ENCODE measurements around the gene PRELID1. TPM values are rescaled to one million over a fixed set of nuclear protein-coding genes. Genes with fewer than 3 reads are reported as not detected.
A peak's percentile ranks its signal among the peaks of the same experiment; 100 is the strongest.
"Not testable (repeated sequence)": the region's sequence is repeated elsewhere in the genome, so short reads cannot be mapped to it uniquely, and the experiment has no call there.

Gene PRELID1
- total and polyA plus RNA-seq, 2 donors from 2014 or later, result 90.8 to 351 TPM

DNA sequence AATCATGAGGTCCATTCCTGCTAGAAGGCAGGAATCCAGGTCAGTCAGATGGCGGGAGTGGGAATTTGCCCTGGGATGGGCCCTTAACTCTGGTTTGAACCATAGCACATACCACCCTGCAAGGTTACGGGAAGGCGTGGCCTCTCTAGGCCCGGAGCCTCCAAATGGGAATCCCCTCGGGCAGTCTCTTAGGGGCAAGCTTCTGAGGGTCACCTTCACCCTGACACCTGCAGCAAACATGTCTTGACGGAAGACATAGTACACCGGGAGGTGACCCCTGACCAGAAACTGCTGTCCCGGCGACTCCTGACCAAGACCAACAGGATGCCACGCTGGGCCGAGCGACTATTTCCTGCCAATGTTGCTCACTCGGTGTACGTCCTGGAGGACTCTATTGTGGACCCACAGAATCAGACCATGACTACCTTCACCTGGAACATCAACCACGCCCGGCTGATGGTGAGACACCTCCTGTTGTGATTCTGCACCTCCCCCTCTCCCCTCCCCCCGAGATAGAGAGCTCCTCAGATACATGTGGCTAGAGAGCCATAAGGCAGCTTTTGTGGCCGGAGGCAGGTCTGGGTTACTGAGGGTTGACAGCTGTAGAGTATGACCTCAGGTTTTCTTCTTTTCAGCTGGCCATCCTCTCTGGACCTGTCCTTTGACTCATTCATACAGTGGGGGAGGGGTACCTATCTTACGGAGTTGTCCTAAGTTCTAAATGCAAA lies 957 bp downstream of the PRELID1 start:
- Histone ChIP-seq H3K9me3 (ENCODE audit: control insufficient read depth in 2 of 3, insufficient read depth in 1 of 3, low read length in 3 of 3) (no peaks in the 10 kb centered on the region), H3K4me1 (ENCODE audit: control insufficient read depth in 2 of 3, insufficient read depth in 2 of 3, low read depth in 1 of 3, low read length in 3 of 3) (peaks cover 0 to 29% (median 4%) of the 10 kb centered on the region in 3 donors), H3K9ac (ENCODE audit: low read length in 3 of 3) (peak overlapping the region in 2 of 3 donors; percentile 67 to 71), H3K36me3 (ENCODE audit: control insufficient read depth in 2 of 3, insufficient read depth in 3 of 3, low read length in 3 of 3) (peaks cover 0 to 27% (median 13%) of the 10 kb centered on the region in 3 donors), H3K4me3 (ENCODE audit: low read length in 3 of 3) (peak overlapping the region; percentile 80 to 83 (median 83)), H3K27me3 (ENCODE audit: control insufficient read depth, insufficient read depth, low read length) (no peaks in the 10 kb centered on the region), H3K27ac (ENCODE audit: low read depth in 2 of 2, low read length in 2 of 2) (peak overlapping the region in 1 of 2 donors; percentile 23)
- DNase-seq (peak in 3 of 5 donors; percentile 24 to 67 (median 33)), FAIRE-seq (no peak)
- intact Hi-C loops (cut with DNase I), result no loop called here
- TF ChIP-seq, protein P1, sequence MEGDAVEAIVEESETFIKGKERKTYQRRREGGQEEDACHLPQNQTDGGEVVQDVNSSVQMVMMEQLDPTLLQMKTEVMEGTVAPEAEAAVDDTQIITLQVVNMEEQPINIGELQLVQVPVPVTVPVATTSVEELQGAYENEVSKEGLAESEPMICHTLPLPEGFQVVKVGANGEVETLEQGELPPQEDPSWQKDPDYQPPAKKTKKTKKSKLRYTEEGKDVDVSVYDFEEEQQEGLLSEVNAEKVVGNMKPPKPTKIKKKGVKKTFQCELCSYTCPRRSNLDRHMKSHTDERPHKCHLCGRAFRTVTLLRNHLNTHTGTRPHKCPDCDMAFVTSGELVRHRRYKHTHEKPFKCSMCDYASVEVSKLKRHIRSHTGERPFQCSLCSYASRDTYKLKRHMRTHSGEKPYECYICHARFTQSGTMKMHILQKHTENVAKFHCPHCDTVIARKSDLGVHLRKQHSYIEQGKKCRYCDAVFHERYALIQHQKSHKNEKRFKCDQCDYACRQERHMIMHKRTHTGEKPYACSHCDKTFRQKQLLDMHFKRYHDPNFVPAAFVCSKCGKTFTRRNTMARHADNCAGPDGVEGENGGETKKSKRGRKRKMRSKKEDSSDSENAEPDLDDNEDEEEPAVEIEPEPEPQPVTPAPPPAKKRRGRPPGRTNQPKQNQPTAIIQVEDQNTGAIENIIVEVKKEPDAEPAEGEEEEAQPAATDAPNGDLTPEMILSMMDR (IDR thresholded peaks at IDR 0.05; ENCODE audit: borderline replicate concordance, extremely low read depth, insufficient read depth), result no peak

DNA sequence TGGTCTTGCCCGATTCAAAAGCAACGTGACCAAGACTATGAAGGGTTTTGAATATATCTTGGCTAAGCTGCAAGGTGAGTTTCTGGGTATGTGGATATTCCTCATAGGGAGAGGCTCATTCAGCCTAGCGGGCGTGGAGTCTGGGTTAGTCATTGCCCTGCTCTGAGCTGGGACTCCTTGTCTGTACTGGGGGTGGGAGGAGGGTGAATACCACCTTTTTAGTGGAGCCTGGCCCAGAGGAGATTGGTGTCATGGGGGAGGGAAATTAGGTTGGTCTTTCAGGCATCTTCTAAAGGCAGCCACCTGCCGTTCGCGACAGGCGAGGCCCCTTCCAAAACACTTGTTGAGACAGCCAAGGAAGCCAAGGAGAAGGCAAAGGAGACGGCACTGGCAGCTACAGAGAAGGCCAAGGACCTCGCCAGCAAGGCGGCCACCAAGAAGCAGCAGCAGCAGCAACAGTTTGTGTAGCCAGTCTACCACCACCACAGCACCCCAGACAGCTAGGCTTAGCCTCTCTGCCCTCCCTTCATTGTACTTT lies 2.6 kb downstream of the PRELID1 start:
- H3K27me3 ChIP-seq (ENCODE audit: control insufficient read depth, insufficient read depth, low read length); H3K27ac ChIP-seq (ENCODE audit: low read depth in 2 of 2, low read length in 2 of 2); FAIRE-seq; DNase-seq; H3K9me3 ChIP-seq (ENCODE audit: control insufficient read depth in 2 of 3, insufficient read depth in 1 of 3, low read length in 3 of 3); intact Hi-C loops (cut with DNase I); H3K9ac ChIP-seq (ENCODE audit: low read length in 3 of 3); H3K4me3 ChIP-seq (ENCODE audit: low read length in 3 of 3): not testable (repeated sequence)
- Histone ChIP-seq H3K36me3 (ENCODE audit: control insufficient read depth in 2 of 3, insufficient read depth in 3 of 3, low read length in 3 of 3) (peaks cover 0 to 24% (median 13%) of the 10 kb centered on the region in 3 donors), H3K4me1 (ENCODE audit: control insufficient read depth in 2 of 3, insufficient read depth in 2 of 3, low read depth in 1 of 3, low read length in 3 of 3) (peaks cover 0 to 27% (median 0%) of the 10 kb centered on the region in 3 donors)

DNA sequence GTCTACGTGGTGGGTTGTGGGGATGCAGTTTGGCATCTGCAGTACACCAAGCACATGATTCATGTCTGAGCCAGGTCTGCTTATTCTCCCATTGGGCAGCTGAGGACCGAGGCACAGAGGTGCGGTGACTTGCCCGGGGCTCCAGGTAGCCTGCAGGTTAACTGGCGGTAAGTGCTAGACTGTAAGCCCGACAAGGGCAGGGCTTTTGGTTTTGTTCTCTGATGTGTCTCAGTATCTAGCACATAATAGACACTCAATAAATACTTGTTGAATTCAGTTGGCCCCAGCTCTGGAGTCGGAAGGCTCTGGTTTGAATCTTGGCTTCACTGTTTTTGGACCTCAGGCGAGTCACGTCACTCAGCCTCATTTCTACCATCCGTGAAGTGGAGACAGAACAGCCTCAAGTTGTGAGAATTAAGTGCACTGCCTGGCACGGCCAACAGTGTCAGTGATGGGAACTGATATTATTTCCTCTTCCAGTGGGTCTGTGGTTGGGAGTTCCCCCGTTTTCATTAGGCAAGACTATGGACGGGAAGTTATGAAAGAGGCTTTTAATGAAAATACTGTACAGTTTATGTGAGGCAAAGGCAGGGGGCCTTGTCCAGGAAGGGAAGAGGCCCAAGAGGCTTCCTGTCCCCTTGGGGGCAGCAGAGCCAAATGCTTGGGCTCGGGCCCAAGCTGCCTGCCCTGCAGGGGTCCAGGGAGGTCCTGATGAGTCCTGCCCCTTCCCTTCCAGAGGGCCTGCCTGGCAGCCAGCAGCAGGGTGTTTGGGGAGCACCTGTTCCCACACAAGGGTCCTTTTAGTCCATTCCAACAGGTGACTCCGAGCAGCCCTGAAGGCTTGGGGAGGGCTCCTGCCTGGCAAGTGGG lies 3.3 kb downstream of the PRELID1 start:
- FAIRE-seq, result no peak
- Histone ChIP-seq H3K27ac (ENCODE audit: low read depth in 2 of 2, low read length in 2 of 2) (peak overlapping the region in 1 of 2 donors; percentile 17), H3K36me3 (ENCODE audit: control insufficient read depth in 2 of 3, insufficient read depth in 3 of 3, low read length in 3 of 3) (peaks cover 0 to 17% (median 9%) of the 10 kb centered on the region in 3 donors), H3K27me3 (ENCODE audit: control insufficient read depth, insufficient read depth, low read length) (no peaks in the 10 kb centered on the region), H3K9ac (ENCODE audit: low read length in 3 of 3) (no peak overlapping the region), H3K9me3 (ENCODE audit: control insufficient read depth in 2 of 3, insufficient read depth in 1 of 3, low read length in 3 of 3) (no peaks in the 10 kb centered on the region), H3K4me1 (ENCODE audit: control insufficient read depth in 2 of 3, insufficient read depth in 2 of 3, low read depth in 1 of 3, low read length in 3 of 3) (peaks cover 0 to 23% (median 0%) of the 10 kb centered on the region in 3 donors), H3K4me3 (ENCODE audit: low read length in 3 of 3) (no peak overlapping the region)
- intact Hi-C loops (cut with DNase I), result no loop called here
- TF ChIP-seq, protein P1 (IDR thresholded peaks at IDR 0.05; ENCODE audit: borderline replicate concordance, extremely low read depth, insufficient read depth), result no peak
- DNase-seq, result no peak
